HFF-Myc (cell line): ENCODE measurements around the gene ERG.

Experiments used
- DNase-seq: peaks from one replicate; pipeline ENCODE4 v3.0.0-alpha.2; 2011; ENCODE audit warnings: low read depth; ENCODE audit errors: extremely low read depth
- H3K4me3 ChIP-seq: replicated peaks from 2 replicates; pipeline ENCODE4 v1.5.1; 2011; ENCODE audit warnings: low read depth, mild to moderate bottlenecking, control low read depth, low read length
- TF ChIP-seq, protein P1 (sequence below): IDR thresholded peaks from 2 replicates; pipeline ENCODE4 v1.5.1; 2012; ENCODE audit warnings: mild to moderate bottlenecking, low read depth, low read length, control low read depth; ENCODE audit errors: missing control alignments

ERG gene, protein sequence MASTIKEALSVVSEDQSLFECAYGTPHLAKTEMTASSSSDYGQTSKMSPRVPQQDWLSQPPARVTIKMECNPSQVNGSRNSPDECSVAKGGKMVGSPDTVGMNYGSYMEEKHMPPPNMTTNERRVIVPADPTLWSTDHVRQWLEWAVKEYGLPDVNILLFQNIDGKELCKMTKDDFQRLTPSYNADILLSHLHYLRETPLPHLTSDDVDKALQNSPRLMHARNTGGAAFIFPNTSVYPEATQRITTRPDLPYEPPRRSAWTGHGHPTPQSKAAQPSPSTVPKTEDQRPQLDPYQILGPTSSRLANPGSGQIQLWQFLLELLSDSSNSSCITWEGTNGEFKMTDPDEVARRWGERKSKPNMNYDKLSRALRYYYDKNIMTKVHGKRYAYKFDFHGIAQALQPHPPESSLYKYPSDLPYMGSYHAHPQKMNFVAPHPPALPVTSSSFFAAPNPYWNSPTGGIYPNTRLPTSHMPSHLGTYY

DNA sequence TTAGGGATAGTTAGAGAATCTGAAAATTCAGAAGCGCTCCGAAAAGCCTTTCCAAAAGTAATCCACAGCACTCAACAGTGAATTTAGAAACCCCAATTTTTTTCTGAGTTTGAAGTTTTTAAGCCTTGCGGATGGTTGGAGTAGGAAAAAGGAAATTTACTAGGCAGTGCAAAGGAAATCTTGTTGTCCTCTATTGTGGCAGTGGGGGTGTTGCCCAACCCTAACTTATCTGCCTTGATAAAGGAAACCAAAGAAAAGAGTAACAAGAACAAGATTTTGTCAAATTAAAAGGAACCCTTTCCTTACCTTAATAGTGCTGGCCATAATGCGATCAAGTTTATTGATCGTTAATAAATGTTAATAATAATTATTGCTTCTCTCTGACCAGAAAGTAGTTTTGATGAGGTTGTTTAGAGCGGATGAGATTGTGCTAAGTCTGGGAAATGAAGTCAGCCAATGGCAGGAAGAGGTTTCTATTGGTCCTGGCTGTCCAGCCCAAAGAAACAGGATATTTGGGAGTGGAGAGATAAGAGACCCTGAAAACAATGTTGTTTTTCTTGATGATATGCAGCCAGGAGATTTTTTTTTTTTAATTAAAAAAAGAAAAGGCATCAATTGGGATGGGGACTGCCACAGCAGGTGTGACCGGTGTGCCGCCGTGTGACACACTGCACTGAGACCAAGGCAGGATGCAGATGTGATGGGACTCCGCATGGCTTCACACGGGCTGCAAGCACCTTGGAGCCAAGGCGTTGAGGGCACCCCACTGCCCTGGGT lies at the start of gene ERG:
TSS of gene ERG (minus strand) at position 421 of the 777 bp plus-strand sequence. CDS start at position 324, 97 bp downstream.
- no peak within 1 kb of the TSS for H3K4me3 ChIP-seq
- DNase-seq, result no peak
- TF ChIP-seq, protein P1, sequence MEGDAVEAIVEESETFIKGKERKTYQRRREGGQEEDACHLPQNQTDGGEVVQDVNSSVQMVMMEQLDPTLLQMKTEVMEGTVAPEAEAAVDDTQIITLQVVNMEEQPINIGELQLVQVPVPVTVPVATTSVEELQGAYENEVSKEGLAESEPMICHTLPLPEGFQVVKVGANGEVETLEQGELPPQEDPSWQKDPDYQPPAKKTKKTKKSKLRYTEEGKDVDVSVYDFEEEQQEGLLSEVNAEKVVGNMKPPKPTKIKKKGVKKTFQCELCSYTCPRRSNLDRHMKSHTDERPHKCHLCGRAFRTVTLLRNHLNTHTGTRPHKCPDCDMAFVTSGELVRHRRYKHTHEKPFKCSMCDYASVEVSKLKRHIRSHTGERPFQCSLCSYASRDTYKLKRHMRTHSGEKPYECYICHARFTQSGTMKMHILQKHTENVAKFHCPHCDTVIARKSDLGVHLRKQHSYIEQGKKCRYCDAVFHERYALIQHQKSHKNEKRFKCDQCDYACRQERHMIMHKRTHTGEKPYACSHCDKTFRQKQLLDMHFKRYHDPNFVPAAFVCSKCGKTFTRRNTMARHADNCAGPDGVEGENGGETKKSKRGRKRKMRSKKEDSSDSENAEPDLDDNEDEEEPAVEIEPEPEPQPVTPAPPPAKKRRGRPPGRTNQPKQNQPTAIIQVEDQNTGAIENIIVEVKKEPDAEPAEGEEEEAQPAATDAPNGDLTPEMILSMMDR, result no peak

GRCh38 chr21:38544661-38545060 lies 46.4 kb upstream of the ERG start:
- no peak for DNase-seq
- TF ChIP-seq, protein P1, result no peak
- H3K4me3 ChIP-seq, result no peak overlapping the region

GRCh38 chr21:38542263-38542662 lies 44.0 kb upstream of the ERG start:
- no peak for DNase-seq
- TF ChIP-seq, protein P1, result no peak
- no peak overlapping the region for H3K4me3 ChIP-seq

- no peak overlapping the region for H3K4me3 ChIP-seq
- no peak for DNase-seq
- TF ChIP-seq, protein P1, result no peak
These were observed 40.1 kb upstream of the ERG start for GRCh38 chr21:38538353-38538752.

GRCh38 chr21:38534591-38534990 lies 36.3 kb upstream of the ERG start:
- no peak for DNase-seq
- H3K4me3 ChIP-seq, result no peak overlapping the region
- TF ChIP-seq, protein P1, result no peak

- no peak for DNase-seq
- TF ChIP-seq, protein P1, result no peak
- H3K4me3 ChIP-seq, result no peak overlapping the region
These were observed 35.6 kb upstream of the ERG start for GRCh38 chr21:38533887-38534286.
